Activated T-cell treated with anti-CD3 and anti-CD28 coated beads for 24 hours (primary cell): ENCODE measurements around the gene ARHGAP22.

Source experiments
- DNase-seq: peaks from one replicate; pipeline ENCODE4 v3.0.0-alpha.2; 2020; ENCODE audit warnings: low read depth

The ARHGAP22 gene

GRCh38 chr10:48533540-48533939 is 71.3 kb downstream of the ARHGAP22 start:
- no peak for DNase-seq

- no peak for DNase-seq
Measured at GRCh38 chr10:48531486-48531885, 73.4 kb downstream of the ARHGAP22 start.

GRCh38 chr10:48529331-48529730 is 75.5 kb downstream of the ARHGAP22 start:
- no peak for DNase-seq

GRCh38 chr10:48527756-48528155 is 77.1 kb downstream of the ARHGAP22 start:
- no peak for DNase-seq

- no peak for DNase-seq
Measured at GRCh38 chr10:48526846-48527505, 77.9 kb downstream of the ARHGAP22 start.

GRCh38 chr10:48526011-48526821 is 78.7 kb downstream of the ARHGAP22 start:
- DNase-seq, result no peak

- DNase-seq, result no peak
Measured at GRCh38 chr10:48525113-48525512, 79.8 kb downstream of the ARHGAP22 start.

GRCh38 chr10:48523820-48524758 is 80.8 kb downstream of the ARHGAP22 start:
- no peak for DNase-seq

GRCh38 chr10:48523212-48523819 is 81.6 kb downstream of the ARHGAP22 start:
- no peak for DNase-seq

- DNase-seq, result no peak
Measured at GRCh38 chr10:48522011-48522765, 82.7 kb downstream of the ARHGAP22 start.

GRCh38 chr10:48520594-48520993 is 84.3 kb downstream of the ARHGAP22 start:
- DNase-seq, result no peak

GRCh38 chr10:48520184-48520506 is 84.7 kb downstream of the ARHGAP22 start:
- no peak for DNase-seq

GRCh38 chr10:48519481-48520183 is 85.2 kb downstream of the ARHGAP22 start:
- no peak for DNase-seq

- DNase-seq, result no peak
Measured at GRCh38 chr10:48518986-48519385, 85.9 kb downstream of the ARHGAP22 start.

GRCh38 chr10:48517911-48518811 is 86.7 kb downstream of the ARHGAP22 start:
- DNase-seq, result no peak

- no peak for DNase-seq
Measured at GRCh38 chr10:48517482-48517881, 87.4 kb downstream of the ARHGAP22 start.

GRCh38 chr10:48516911-48517310 is 88.0 kb downstream of the ARHGAP22 start:
- DNase-seq, result no peak

- DNase-seq, result no peak
Measured at GRCh38 chr10:48514916-48515315, 90.0 kb downstream of the ARHGAP22 start.

- DNase-seq, result no peak
Measured at GRCh38 chr10:48514255-48514654, 90.6 kb downstream of the ARHGAP22 start.

GRCh38 chr10:48512861-48513260 is 92.0 kb downstream of the ARHGAP22 start:
- DNase-seq, result no peak
